ENCODE data around the gene INHBC.

DNA sequence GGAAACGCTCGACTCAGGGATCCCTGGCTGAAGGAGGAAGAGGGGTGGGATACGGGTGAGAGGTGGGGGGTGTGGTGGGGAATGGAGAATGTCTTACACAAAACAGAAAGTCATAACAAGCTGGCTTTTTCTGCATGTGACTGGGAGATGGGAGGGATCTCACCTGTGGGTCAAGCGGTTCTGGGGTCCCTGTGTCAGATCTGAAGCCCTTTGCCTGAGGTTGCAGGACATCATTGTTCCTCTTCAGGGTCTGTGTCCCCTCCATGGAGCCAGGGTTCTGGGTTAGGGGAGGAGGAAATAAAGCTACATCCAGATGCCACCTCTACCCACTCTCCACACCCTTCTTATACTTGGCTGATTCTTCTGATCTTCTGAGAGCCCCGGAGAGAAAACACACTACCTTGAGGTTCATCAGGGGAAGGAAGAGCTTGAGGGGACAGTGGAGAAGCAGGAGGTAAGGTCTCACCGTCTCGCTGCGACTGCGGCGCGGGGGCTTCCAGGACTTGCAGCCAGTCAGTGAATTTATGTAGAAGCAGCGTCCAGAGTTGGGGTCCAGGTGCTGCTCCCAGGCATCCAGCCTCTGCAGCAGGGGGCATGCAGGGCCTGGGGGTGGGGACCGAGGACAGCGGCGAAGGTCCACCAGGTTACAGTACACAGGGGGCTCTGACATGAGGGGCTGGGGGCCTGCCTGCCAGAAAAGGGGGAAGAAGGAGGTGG is 42.6 kb downstream of the INHBC start:
- no peak for TF ChIP-seq POLR2A (IDR thresholded peaks at IDR 0.05)
- TF ChIP-seq, protein P1, sequence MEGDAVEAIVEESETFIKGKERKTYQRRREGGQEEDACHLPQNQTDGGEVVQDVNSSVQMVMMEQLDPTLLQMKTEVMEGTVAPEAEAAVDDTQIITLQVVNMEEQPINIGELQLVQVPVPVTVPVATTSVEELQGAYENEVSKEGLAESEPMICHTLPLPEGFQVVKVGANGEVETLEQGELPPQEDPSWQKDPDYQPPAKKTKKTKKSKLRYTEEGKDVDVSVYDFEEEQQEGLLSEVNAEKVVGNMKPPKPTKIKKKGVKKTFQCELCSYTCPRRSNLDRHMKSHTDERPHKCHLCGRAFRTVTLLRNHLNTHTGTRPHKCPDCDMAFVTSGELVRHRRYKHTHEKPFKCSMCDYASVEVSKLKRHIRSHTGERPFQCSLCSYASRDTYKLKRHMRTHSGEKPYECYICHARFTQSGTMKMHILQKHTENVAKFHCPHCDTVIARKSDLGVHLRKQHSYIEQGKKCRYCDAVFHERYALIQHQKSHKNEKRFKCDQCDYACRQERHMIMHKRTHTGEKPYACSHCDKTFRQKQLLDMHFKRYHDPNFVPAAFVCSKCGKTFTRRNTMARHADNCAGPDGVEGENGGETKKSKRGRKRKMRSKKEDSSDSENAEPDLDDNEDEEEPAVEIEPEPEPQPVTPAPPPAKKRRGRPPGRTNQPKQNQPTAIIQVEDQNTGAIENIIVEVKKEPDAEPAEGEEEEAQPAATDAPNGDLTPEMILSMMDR (IDR thresholded peaks at IDR 0.05) = no peak
